Psoas muscle (tissue), 8 donors: Measurements from ENCODE around the gene SNRPD3. TPM values are rescaled to one million over a fixed set of nuclear protein-coding genes. Genes with fewer than 3 reads are reported as not detected.

Experiments used
- ATAC-seq, 4 donors: fragments of 200-7000 bp; cut with Tn5 transposase; one replicate each; pipeline ENCODE4 v1.9.1; 2020; ENCODE audit warnings: moderate library complexity in 3 of 4, mild to moderate bottlenecking in 2 of 4
- DNase-seq, 2 donors: peaks; one replicate each; pipeline ENCODE4 v3.0.0-alpha.2; 2020
- H3K27ac ChIP-seq: fragments of 200-600 bp; one replicate; pipeline ENCODE4 v1.8.0; 2022
- H3K27me3 ChIP-seq, 3 donors: fragments of 200-600 bp in 1 of 3; one replicate each; pipeline versions ENCODE4 v1.6.1 to v1.8.0; 2013 to 2022; ENCODE audit warnings: low read length in 2 of 3, mild to moderate bottlenecking in 2 of 3, moderate library complexity in 1 of 3; ENCODE audit not compliant: insufficient read depth in 3 of 3
- H3K36me3 ChIP-seq, 2 donors: fragments of 200-600 bp in 1 of 2; one replicate each; pipeline versions ENCODE4 v1.6.1 to v1.8.0; 2013 to 2022; ENCODE audit warnings: low read depth in 1 of 2, mild to moderate bottlenecking in 1 of 2, moderate library complexity in 1 of 2; ENCODE audit not compliant: insufficient read depth in 1 of 2
- H3K4me1 ChIP-seq: fragments of 200-600 bp; one replicate; pipeline ENCODE4 v1.8.0; 2022
- H3K4me3 ChIP-seq: fragments of 200-600 bp; one replicate; pipeline ENCODE4 v1.8.0; 2022; ENCODE audit warnings: mild to moderate bottlenecking
- H3K9me3 ChIP-seq: fragments of 200-600 bp; one replicate; pipeline ENCODE4 v1.8.0; 2022
- WGBS, 3 donors: extraction: QIAGEN DNeasy Blood & Tissue Kit; methylation state at CpG; one replicate each; pipeline versions ENCODE4 v1.1.6 to v1.1.7; 2013; 5-methylcytosine and 5-hydroxymethylcytosine counted together
- intact Hi-C, 2 donors: fragments of 100-400 bp; cut with DNase I; formaldehyde crosslinking; loops; one replicate each; pipeline versions ENCODE4 v1.11.0 to v1.14.2; 2022
- polyA plus RNA-seq, 3 donors: library from polyadenylated mRNA; stranded (reverse); fragments of 200-250 nt; gene quantifications; one replicate each; pipeline ENCODE4 v1.2.3, GENCODE V29; 2013
- total RNA-seq, 4 donors: library from RNA; stranded (reverse); fragmentation: NEBNext Ultra II Directional in 2 of 4; extraction: Animal tissue kit (Norgen Biotek cat#: 25700) in 2 of 4; gene quantifications; one replicate each; pipeline versions ENCODE4 v1.2.1 to v1.2.4, GENCODE V29; 2021 to 2023
- TF ChIP-seq, protein P1 (sequence below): fragments of 200-600 bp; IDR thresholded peaks from one replicate; pipeline ENCODE4 v1.8.0; 2022; ENCODE audit warnings: antibody characterized with exemption
- donor health status: healthy with polysubstance abuse.
- donor health status: DM: no; HTN: no; CAD: no; lungs with moderate emphysema.
- donor health status: Bipolar disorder and iron deficiency.
- donor health status: healthy.
- donor health status: DM: yes; HTN: yes; CAD: no.
- donor health status: DM: no; HTN: no; CAD: no.
- donor health status: DM: no; HTN: no; CAD: no.
- donor health status: DM: yes; HTN: yes; CAD: no.

SNRPD3 gene
- total and polyA plus RNA-seq, 7 donors: 68.8 to 129 (median 82.7) TPM

DNA sequence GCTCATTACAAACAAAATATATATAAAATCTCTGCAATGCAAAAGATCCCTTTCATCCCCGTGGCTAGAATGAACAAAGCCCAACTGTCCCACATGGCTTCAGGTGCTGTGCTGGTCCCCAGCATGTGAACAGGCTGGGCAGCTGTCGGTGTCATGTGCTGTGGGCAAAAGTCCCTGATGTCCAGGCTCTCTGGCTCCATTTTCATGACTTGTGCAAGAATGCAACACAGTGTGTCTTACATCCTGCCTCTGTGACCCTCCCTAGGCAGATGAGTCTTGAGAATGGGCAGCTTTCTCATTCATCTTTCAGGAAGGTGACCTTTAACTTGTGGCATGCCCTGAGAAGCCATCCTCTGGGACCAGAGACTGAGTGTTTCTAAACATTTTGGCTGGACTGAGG, 15.3 kb upstream of the SNRPD3 start:
- peaks cover 49% of the 10 kb centered on the region for H3K4me1 ChIP-seq
- ATAC-seq: peak; percentile 75 to 84 (median 80)
- WGBS, 3 donors: 35 to 39% (median 36%) methylated on average over 2 of the region's 2 CpGs
- H3K4me3 ChIP-seq: no peak overlapping the region
- intact Hi-C loops: no loop called here
- H3K9me3 ChIP-seq: no peaks in the 10 kb centered on the region
- no peaks in the 10 kb centered on the region for H3K27me3 ChIP-seq
- H3K36me3 ChIP-seq: peaks cover 10 to 51% of the 10 kb centered on the region in 2 donors
- TF ChIP-seq, protein P1, sequence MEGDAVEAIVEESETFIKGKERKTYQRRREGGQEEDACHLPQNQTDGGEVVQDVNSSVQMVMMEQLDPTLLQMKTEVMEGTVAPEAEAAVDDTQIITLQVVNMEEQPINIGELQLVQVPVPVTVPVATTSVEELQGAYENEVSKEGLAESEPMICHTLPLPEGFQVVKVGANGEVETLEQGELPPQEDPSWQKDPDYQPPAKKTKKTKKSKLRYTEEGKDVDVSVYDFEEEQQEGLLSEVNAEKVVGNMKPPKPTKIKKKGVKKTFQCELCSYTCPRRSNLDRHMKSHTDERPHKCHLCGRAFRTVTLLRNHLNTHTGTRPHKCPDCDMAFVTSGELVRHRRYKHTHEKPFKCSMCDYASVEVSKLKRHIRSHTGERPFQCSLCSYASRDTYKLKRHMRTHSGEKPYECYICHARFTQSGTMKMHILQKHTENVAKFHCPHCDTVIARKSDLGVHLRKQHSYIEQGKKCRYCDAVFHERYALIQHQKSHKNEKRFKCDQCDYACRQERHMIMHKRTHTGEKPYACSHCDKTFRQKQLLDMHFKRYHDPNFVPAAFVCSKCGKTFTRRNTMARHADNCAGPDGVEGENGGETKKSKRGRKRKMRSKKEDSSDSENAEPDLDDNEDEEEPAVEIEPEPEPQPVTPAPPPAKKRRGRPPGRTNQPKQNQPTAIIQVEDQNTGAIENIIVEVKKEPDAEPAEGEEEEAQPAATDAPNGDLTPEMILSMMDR: no peak
- peak overlapping the region; percentile 83 for H3K27ac ChIP-seq
- peak; percentile 44 to 65 for DNase-seq

DNA sequence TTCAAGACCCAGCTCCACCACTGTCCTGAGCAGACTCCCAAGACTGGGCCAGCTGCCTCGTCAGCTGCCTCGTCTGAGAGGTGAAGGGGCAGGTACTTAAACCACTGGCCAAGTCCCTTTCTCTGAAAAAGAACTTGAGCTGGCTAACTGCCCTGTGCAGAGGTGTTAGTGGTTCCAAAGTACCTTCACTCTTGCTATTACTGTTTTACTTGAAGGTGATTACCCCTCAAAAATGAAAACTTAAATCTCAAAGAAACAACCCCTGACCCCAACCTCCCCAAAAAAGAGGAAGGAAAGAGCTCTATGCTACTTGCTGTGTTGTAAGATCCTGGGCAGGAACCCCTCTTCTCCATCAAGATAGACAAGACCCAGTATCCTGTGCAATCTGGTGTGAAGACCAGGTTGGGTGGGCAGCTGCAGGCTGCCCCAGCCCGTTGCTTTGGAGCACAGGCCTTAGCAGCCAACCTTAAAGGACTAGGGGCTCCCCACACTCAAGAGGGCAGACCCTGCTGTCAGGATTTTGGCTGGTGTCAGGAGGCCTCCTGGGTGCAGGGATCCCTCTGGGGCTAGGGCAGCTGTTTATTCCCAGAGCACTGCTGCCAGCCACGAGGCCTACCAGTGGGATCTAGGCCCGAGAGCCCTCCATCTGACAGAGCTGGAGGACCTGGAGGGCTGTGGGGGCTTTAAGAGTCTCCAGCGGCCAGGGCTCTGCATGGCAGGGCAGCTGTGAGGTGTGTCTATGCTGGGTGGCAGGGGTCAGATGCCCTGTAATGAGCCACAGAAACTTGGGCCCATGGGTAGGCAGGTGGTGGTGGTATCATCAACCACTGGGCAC, 13.9 kb upstream of the SNRPD3 start:
- TF ChIP-seq, protein P1: no peak
- no peak for DNase-seq
- intact Hi-C loops: no loop called here
- peak in 1 of 4 donors; percentile 11 for ATAC-seq
- peaks cover 49% of the 10 kb centered on the region for H3K4me1 ChIP-seq
- peaks cover 14 to 58% of the 10 kb centered on the region in 2 donors for H3K36me3 ChIP-seq
- H3K4me3 ChIP-seq: no peak overlapping the region
- H3K27me3 ChIP-seq: no peaks in the 10 kb centered on the region
- H3K9me3 ChIP-seq: no peaks in the 10 kb centered on the region
- WGBS, 3 donors: 42 to 55% (median 53%) methylated on average over 6 of the region's 6 CpGs
- H3K27ac ChIP-seq: peak overlapping the region; percentile 83

DNA sequence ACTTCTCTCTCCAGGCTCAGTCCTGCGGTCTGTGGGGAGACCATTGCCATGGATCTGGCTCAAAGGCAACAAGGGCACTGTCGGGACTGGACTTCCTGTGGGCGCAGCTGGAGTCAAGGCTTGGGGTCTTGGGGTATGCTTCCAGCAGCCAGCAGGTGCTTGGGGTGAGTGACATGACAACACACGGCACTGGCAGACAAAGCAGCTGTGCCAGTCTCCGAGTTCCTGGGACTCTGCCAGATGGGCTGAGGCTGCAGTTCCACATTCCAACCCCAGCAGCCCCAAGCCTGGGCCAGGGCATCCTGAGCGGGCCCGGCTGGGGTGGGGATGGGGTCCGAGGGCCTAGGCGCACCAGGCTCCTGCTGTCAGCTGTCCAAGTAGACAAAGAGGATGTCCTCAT, 13.2 kb upstream of the SNRPD3 start:
- peaks cover 14 to 66% of the 10 kb centered on the region in 2 donors for H3K36me3 ChIP-seq
- no peaks in the 10 kb centered on the region for H3K27me3 ChIP-seq
- 32 to 46% (median 38%) methylated on average over 9 of the region's 9 CpGs for WGBS, 3 donors
- TF ChIP-seq, protein P1: peak; percentile 26
- intact Hi-C loops: no loop called here
- ATAC-seq: peak; percentile 78 to 83 (median 80)
- H3K9me3 ChIP-seq: no peaks in the 10 kb centered on the region
- H3K4me1 ChIP-seq: peaks cover 49% of the 10 kb centered on the region
- DNase-seq: peak; percentile 60 to 86
- H3K4me3 ChIP-seq: no peak overlapping the region
- peak overlapping the region; percentile 83 for H3K27ac ChIP-seq

DNA sequence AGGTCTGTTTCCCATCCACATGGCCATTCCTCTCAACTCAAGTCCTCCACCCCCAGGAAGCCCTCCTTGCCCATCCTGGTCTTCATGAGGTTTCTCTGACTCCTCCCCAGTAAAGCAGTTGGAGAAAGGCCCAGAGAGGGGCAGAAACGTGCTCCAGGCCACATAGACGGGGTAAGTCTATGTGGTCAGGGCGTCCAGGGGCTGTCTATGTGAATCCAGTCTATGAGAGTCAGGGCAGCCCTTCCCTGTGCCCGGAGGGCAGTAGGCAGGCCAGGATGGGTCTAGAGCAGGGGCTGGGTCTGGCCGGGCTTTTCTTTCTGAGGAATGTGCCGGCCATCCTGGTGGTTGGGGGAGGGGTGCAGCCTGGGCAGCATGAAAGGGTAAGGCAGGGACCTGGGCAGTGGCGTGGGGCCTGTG, 12.6 kb upstream of the SNRPD3 start:
- DNase-seq: no peak
- WGBS, 3 donors: 44 to 63% (median 51%) methylated on average over 7 of the region's 7 CpGs
- TF ChIP-seq, protein P1: no peak
- ATAC-seq: peak; percentile 1 to 32 (median 6)
- Histone ChIP-seq H3K27ac (peak overlapping the region; percentile 83), H3K9me3 (no peaks in the 10 kb centered on the region), H3K4me3 (no peak overlapping the region), H3K4me1 (peaks cover 49% of the 10 kb centered on the region), H3K27me3 (no peaks in the 10 kb centered on the region), H3K36me3 (peaks cover 14 to 71% of the 10 kb centered on the region in 2 donors)
- intact Hi-C loops: no loop called here
